Activated CD4-positive, alpha-beta T cell treated with anti-CD3 and anti-CD28 coated beads for 36 hours (primary cell): ENCODE measurements around the gene EML6. TPM values are rescaled to one million over a fixed set of nuclear protein-coding genes. Genes with fewer than 3 reads are reported as not detected.

ENCODE experiments used
- ATAC-seq: fragments of 200-7000 bp; cut with Tn5 transposase; one replicate; pipeline ENCODE4 v1.10.0; 2021; ENCODE audit warnings: mild to moderate bottlenecking, moderate library complexity
- CTCF ChIA-PET: fragments of 350-600 bp; sonication (Branson Sonifier 250); formaldehyde crosslinking; loops from one replicate; lab custom pipeline; 2021; ENCODE audit warnings: antibody characterized with exemption; lab: Charles Lee
- POLR2A ChIA-PET: fragments of 350-600 bp; sonication (Branson Sonifier 250); formaldehyde crosslinking; loops from one replicate; lab custom pipeline; 2021; ENCODE audit warnings: antibody characterized with exemption, inconsistent platforms; lab: Charles Lee
- DNase-seq: peaks from one replicate; pipeline ENCODE4 v3.0.0-alpha.2; 2020
- H3K27ac Mint-ChIP-seq: one replicate; pipeline ENCODE4 v1.8.0; 2021; ENCODE audit warnings: mixed read lengths
- H3K27me3 Mint-ChIP-seq: one replicate; pipeline ENCODE4 v1.8.0; 2021; ENCODE audit warnings: mixed read lengths
- H3K36me3 Mint-ChIP-seq: one replicate; pipeline ENCODE4 v1.8.0; 2021; ENCODE audit warnings: low read depth, mixed read lengths
- H3K4me1 Mint-ChIP-seq: one replicate; pipeline ENCODE4 v1.8.0; 2021; ENCODE audit warnings: mixed read lengths
- H3K4me3 Mint-ChIP-seq: one replicate; pipeline ENCODE4 v1.8.0; 2021; ENCODE audit warnings: mild to moderate bottlenecking, moderate library complexity, mixed read lengths
- H3K9me3 Mint-ChIP-seq: one replicate; pipeline ENCODE4 v1.8.0; 2021; ENCODE audit warnings: low read depth, mixed read lengths
- intact Hi-C, 2 experiments: fragments of 100-400 bp; cut with DNase I in 1 of 2; cut with micrococcal nuclease in 1 of 2; formaldehyde crosslinking; loops; one replicate each; pipeline versions ENCODE4 v1.14.2 to v1.15.1; 2022 to 2024; cut with DNase I, micrococcal nuclease
- total RNA-seq, 2 experiments: library from RNA; stranded (reverse); gene quantifications; one replicate each; pipeline ENCODE4 v1.2.3, GENCODE V29; 2021

EML6 gene
- total RNA-seq, 2 experiments from 2014 or later = 0.16 to 0.30 TPM

- H3K27me3 Mint-ChIP-seq = no peaks in the 10 kb centered on the region
- H3K4me1 Mint-ChIP-seq = no peaks in the 10 kb centered on the region
- intact Hi-C loops = no loop called here
- no peaks in the 10 kb centered on the region for H3K9me3 Mint-ChIP-seq
- ChIA-PET CTCF (interaction anchor here (0.7 to 1.1 kb wide), 2 partner anchors 179 to 738 kb away, joined by 3 read pairs; no protein-coding TSS in a partner anchor), POLR2A (no interaction called here)
- ATAC-seq = no peak
- no peak for DNase-seq
- no peak overlapping the region for H3K4me3 Mint-ChIP-seq
- H3K36me3 Mint-ChIP-seq = no peaks in the 10 kb centered on the region
- no peak overlapping the region for H3K27ac Mint-ChIP-seq
Measured at GRCh38 chr2:54845094-54845493, 121.6 kb downstream of the EML6 start.

DNA sequence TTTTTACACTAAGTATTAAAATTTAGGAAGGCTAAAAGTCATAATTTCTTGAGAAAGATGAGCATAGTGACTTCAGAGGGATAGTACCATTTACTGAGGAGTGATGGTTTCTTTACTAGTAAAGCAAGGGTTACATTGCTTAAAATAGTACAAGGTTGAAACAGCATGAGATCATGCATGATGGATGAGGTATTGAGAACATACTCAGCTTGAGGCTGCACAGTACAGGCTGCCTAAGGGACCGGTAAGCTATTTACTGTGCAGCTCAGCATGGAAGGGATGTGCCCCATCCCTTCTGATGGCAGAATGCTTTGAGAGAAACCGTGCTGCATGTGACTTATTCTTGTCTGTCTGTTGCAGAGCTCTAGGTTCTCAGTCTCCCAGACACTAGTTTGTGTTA, 122.1 kb downstream of the EML6 start:
- intact Hi-C loops = no loop called here
- no peak for ATAC-seq

GRCh38 chr2:54850171-54851122, 127.0 kb downstream of the EML6 start:
- Mint-ChIP-seq H3K27ac (no peak overlapping the region), H3K9me3 (no peaks in the 10 kb centered on the region), H3K27me3 (no peaks in the 10 kb centered on the region), H3K4me1 (no peaks in the 10 kb centered on the region), H3K36me3 (no peaks in the 10 kb centered on the region), H3K4me3 (no peak overlapping the region)
- CTCF ChIA-PET = no interaction called here
- DNase-seq (no peak), ATAC-seq (no peak)
- intact Hi-C loops = no loop called here
- POLR2A ChIA-PET = no interaction called here

More for the DNA sequence above, 122.1 kb downstream of the EML6 start:
- ChIA-PET CTCF (interaction anchor here (1.1 to 2.0 kb wide), 2 partner anchors 7 to 179 kb away, joined by 3 to 14 read pairs; no protein-coding TSS in a partner anchor), POLR2A (no interaction called here)
- H3K27ac Mint-ChIP-seq = no peak overlapping the region
- H3K27me3 Mint-ChIP-seq = no peaks in the 10 kb centered on the region
- DNase-seq = no peak
- H3K36me3 Mint-ChIP-seq = no peaks in the 10 kb centered on the region
- no peaks in the 10 kb centered on the region for H3K9me3 Mint-ChIP-seq
- H3K4me3 Mint-ChIP-seq = no peak overlapping the region
- H3K4me1 Mint-ChIP-seq = no peaks in the 10 kb centered on the region

DNA sequence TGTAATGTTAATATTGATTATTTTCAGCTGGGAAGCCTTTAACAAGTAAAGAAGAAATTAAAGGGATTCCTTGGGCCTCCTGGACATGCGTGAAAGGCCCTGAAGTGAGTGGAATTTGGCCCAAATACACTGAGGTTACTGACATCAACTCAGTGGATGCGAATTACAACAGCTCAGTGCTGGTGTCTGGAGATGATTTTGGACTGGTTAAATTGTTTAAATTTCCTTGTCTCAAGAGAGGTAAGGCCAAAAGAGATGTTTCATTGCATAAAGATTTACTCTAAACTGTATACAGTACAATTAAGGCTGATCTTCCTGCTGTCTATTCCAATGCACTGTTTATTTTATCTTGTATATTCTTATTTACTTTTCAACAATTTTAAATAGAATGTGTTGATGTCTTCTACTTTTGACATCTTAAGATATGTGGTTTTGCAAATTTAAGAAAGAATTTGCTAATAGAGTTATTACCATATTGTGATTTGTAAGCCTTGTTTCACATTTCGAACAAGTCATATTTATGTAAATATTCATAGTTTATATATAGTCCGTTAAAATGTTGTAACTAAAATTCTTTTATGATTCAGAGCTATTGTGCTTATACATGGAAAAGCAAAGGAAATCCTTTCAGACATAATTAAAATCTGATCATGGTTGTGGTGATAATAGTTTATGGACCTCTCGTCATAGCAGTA, 130.3 kb downstream of the EML6 start:
- ChIA-PET POLR2A (no interaction called here), CTCF (interaction anchor here (1.4 kb wide), 1 partner anchor 15 kb away, joined by 3 read pairs; no protein-coding TSS in a partner anchor)
- Mint-ChIP-seq H3K27ac (no peak overlapping the region), H3K4me3 (no peak overlapping the region), H3K9me3 (no peaks in the 10 kb centered on the region), H3K27me3 (no peaks in the 10 kb centered on the region), H3K4me1 (no peaks in the 10 kb centered on the region), H3K36me3 (no peaks in the 10 kb centered on the region)
- ATAC-seq (no peak), DNase-seq (no peak)
- intact Hi-C loops = no loop called here

DNA sequence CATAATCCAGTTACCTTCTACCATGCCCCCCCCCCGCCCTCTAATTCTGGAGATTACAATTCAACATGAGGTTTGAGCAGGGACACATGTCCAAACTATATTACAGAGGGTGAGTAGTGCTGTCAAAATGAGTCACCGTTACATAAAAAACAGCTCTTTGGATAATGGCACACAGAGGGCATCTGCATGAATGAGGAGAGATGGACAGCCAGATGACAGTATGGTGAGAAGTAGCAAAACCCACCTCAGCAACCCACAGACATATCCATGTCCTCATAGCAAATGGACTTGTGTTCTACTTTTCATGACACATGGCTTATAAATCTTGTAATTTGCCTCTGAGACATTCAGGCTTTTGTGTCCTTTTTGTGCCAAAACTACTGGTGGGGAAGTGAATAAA, 132.0 kb downstream of the EML6 start:
- no peaks in the 10 kb centered on the region for H3K27me3 Mint-ChIP-seq
- H3K36me3 Mint-ChIP-seq = no peaks in the 10 kb centered on the region
- DNase-seq = no peak
- H3K9me3 Mint-ChIP-seq = no peaks in the 10 kb centered on the region
- ChIA-PET POLR2A (no interaction called here), CTCF (no interaction called here)
- ATAC-seq = no peak
- intact Hi-C loops = no loop called here
- no peaks in the 10 kb centered on the region for H3K4me1 Mint-ChIP-seq
- no peak overlapping the region for H3K27ac Mint-ChIP-seq
- H3K4me3 Mint-ChIP-seq = no peak overlapping the region

DNA sequence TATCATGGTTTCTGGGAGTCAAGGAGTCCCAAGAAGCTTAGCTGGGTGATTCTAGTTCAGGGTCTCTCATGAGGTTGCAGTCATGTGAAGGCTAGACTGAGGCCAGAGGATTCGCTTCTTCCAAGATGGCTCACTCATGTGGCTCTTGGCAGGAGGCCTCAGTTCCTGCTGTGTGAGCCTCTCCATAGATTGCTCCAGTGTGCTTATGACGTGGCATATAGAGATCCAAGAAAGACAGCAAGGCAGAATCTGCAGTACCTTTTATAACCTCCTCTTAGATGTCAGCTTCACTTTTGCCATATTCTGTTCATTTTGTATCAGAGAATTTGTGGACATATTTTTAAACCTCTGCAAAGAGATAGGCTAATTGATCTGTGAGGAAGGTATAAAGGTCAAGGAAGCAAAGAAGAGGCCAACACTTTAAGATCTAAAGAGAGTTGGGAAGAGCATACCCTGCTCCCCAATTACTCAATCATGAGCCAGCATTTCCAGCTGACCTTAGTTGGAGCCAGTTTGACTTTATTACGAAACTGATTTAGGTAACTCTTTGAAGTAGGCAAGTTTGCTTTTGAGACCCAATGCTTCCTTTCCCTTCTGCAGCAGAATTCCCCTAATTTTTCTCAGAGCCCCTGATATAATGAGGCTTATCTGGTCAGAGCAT, 134.7 kb downstream of the EML6 start:
- intact Hi-C loops = no loop called here
- no peak overlapping the region for H3K27ac Mint-ChIP-seq
- ChIA-PET CTCF (interaction anchor here (0.6 kb wide), 1 partner anchor 239 kb away, joined by 3 read pairs; no protein-coding TSS in a partner anchor), POLR2A (no interaction called here)
- ATAC-seq (no peak), DNase-seq (no peak)
- H3K27me3 Mint-ChIP-seq = no peaks in the 10 kb centered on the region
- H3K4me3 Mint-ChIP-seq = no peak overlapping the region
- H3K9me3 Mint-ChIP-seq = no peaks in the 10 kb centered on the region
- H3K4me1 Mint-ChIP-seq = no peaks in the 10 kb centered on the region
- H3K36me3 Mint-ChIP-seq = no peaks in the 10 kb centered on the region

DNA sequence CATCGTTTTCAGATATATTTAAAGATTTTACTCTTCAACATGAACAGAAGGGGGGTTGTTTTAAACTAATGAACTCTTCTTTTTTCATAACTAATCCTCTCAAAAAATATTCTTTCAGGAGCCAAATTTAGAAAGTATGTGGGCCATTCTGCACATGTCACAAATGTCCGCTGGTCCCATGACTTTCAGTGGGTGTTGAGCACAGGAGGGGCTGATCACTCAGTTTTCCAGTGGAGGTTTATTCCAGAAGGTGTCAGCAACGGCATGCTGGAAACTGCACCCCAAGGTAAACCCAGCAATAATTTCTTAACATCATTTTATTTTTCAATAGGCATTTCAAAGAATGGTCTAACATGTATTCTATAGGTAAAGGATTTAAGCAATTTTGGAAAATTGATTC, 136.0 kb downstream of the EML6 start:
- Mint-ChIP-seq H3K4me3 (no peak overlapping the region), H3K36me3 (no peaks in the 10 kb centered on the region), H3K27ac (no peak overlapping the region), H3K4me1 (no peaks in the 10 kb centered on the region), H3K9me3 (no peaks in the 10 kb centered on the region), H3K27me3 (no peaks in the 10 kb centered on the region)
- ChIA-PET POLR2A (no interaction called here), CTCF (no interaction called here)
- ATAC-seq (no peak), DNase-seq (no peak)
- intact Hi-C loops = no loop called here

GRCh38 chr2:54859997-54860701, 136.7 kb downstream of the EML6 start:
- Mint-ChIP-seq H3K4me3 (no peak overlapping the region), H3K27me3 (no peaks in the 10 kb centered on the region), H3K36me3 (no peaks in the 10 kb centered on the region), H3K27ac (no peak overlapping the region), H3K4me1 (no peaks in the 10 kb centered on the region), H3K9me3 (no peaks in the 10 kb centered on the region)
- CTCF ChIA-PET = interaction anchor here (1.3 kb wide), 1 partner anchor 21 kb away, joined by 7 read pairs; no protein-coding TSS in a partner anchor
- POLR2A ChIA-PET = interaction anchor here (0.8 kb wide), 1 partner anchor 60 kb away, joined by 3 read pairs; no protein-coding TSS in a partner anchor
- ATAC-seq (no peak), DNase-seq (no peak)
- intact Hi-C loops = no loop called here

- H3K36me3 Mint-ChIP-seq = no peaks in the 10 kb centered on the region
- H3K4me1 Mint-ChIP-seq = peaks cover 6% of the 10 kb centered on the region
- no peak overlapping the region for H3K4me3 Mint-ChIP-seq
- no peak for ATAC-seq
- DNase-seq = no peak
- no peak overlapping the region for H3K27ac Mint-ChIP-seq
- CTCF ChIA-PET = interaction anchor here (0.6 to 2.5 kb wide), 2 partner anchors 23 to 269 kb away, joined by 5 read pairs; no protein-coding TSS in a partner anchor
- POLR2A ChIA-PET = no interaction called here
- no peaks in the 10 kb centered on the region for H3K9me3 Mint-ChIP-seq
- H3K27me3 Mint-ChIP-seq = no peaks in the 10 kb centered on the region
- intact Hi-C loops = no loop called here
Measured at GRCh38 chr2:54862229-54862628, 138.8 kb downstream of the EML6 start.

- ATAC-seq = no peak
- H3K9me3 Mint-ChIP-seq = no peaks in the 10 kb centered on the region
- ChIA-PET CTCF (interaction anchor here (0.6 to 2.5 kb wide), 2 partner anchors 24 to 268 kb away, joined by 5 read pairs; no protein-coding TSS in a partner anchor), POLR2A (no interaction called here)
- DNase-seq = no peak
- intact Hi-C loops = no loop called here
- no peaks in the 10 kb centered on the region for H3K27me3 Mint-ChIP-seq
- H3K4me3 Mint-ChIP-seq = no peak overlapping the region
- no peaks in the 10 kb centered on the region for H3K36me3 Mint-ChIP-seq
- no peak overlapping the region for H3K27ac Mint-ChIP-seq
- H3K4me1 Mint-ChIP-seq = peaks cover 9% of the 10 kb centered on the region
Measured at GRCh38 chr2:54862742-54863141, 139.3 kb downstream of the EML6 start.
